Measurements from ENCODE around the gene SAMHD1. TPM values are rescaled to one million over a fixed set of nuclear protein-coding genes. Genes with fewer than 3 reads are reported as not detected.
A peak's percentile ranks its signal among the peaks of the same experiment; 100 is the strongest.

SAMHD1 gene
- total and polyA plus RNA-seq, 2 experiments from 2014 or later = 7.4 to 9.0 TPM

DNA sequence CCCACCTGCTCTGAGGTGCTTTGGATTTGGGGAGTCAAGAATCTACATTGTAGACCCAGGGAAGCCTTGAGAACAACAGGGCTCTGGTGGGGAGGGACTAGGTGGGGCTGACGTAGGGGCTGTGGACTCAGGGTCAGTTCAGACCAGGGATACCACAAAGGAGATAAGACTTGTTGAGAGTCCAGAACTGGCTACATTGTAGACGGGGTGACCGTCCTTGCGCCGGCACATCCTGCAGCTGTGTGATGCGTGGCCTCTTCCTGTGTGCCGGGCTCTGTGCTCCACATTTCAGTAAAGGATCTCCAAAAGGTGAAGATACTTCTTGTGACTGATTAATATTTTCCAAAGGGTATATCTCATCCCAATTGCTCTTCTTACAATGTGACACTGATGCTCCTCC lies 85.3 kb downstream of the SAMHD1 start:
- peaks cover 14% of the 10 kb centered on the region for H3K79me2 ChIP-seq (ENCODE audit: insufficient read depth)
- H3K9me3 ChIP-seq (ENCODE audit: low read depth) = no peaks in the 10 kb centered on the region
- H4K20me1 ChIP-seq (ENCODE audit: insufficient read depth) = no peaks in the 10 kb centered on the region
- no peak overlapping the region for H3K9ac ChIP-seq
- no peak overlapping the region for H3K4me2 ChIP-seq (ENCODE audit: unreplicated experiment)
- no peak overlapping the region for H2AFZ ChIP-seq
- no peak overlapping the region for H3K4me3 ChIP-seq
- peaks cover 10% of the 10 kb centered on the region for H3K4me1 ChIP-seq (ENCODE audit: insufficient read depth)
- TF ChIP-seq EZH2 (IDR thresholded peaks at IDR 0.05; ENCODE audit: insufficient read depth, poor library complexity, severe bottlenecking) (no peak), EZH2phosphoT487 (IDR thresholded peaks at IDR 0.05; ENCODE audit: insufficient read depth, low read depth) (no peak)
- no peaks in the 10 kb centered on the region for H3K27me3 ChIP-seq (replicated peaks; ENCODE audit: insufficient read depth)
- no peaks in the 10 kb centered on the region for H3K9me2 ChIP-seq (ENCODE audit: insufficient read depth)
- no peaks in the 10 kb centered on the region for H3K36me3 ChIP-seq (ENCODE audit: low read depth)
- in situ Hi-C loops (cut with MboI) = no loop called here
- 95 to 99% methylated on average over 7 of the region's 7 CpGs for WGBS, 2 experiments (ENCODE audit: low coverage in 1 of 2, low lambda C conversion rate in 2 of 2, missing lambda C conversion rate in 2 of 2)
- H3F3A ChIP-seq (ENCODE audit: insufficient read depth) = peaks cover 19% of the 10 kb centered on the region
- peak overlapping the region; percentile 11 for H3K27ac ChIP-seq
- no peak for DNase-seq

DNA sequence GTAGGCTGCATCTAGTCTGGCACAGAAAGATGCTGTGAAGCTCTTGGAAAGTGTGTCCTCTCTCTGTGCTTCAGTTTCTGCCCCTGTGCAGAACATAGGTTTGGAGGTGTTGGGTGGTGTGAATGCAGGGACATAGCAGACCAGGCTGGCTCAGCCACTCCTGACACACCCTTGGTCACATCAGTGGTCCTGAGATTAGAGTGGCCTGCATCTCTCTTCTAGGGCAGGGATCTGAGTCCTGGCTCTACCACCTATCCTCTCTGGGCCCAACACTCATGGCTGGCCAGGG lies 85.7 kb downstream of the SAMHD1 start:
- H3K9me2 ChIP-seq (ENCODE audit: insufficient read depth) = no peaks in the 10 kb centered on the region
- H3K27ac ChIP-seq = no peak overlapping the region
- no peaks in the 10 kb centered on the region for H3K9me3 ChIP-seq (ENCODE audit: low read depth)
- H3K79me2 ChIP-seq (ENCODE audit: insufficient read depth) = peaks cover 17% of the 10 kb centered on the region
- peaks cover 19% of the 10 kb centered on the region for H3F3A ChIP-seq (ENCODE audit: insufficient read depth)
- no peak overlapping the region for H2AFZ ChIP-seq
- DNase-seq = no peak
- TF ChIP-seq EZH2phosphoT487 (IDR thresholded peaks at IDR 0.05; ENCODE audit: insufficient read depth, low read depth) (no peak), EZH2 (IDR thresholded peaks at IDR 0.05; ENCODE audit: insufficient read depth, poor library complexity, severe bottlenecking) (no peak)
- H3K4me2 ChIP-seq (ENCODE audit: unreplicated experiment) = no peak overlapping the region
- no peaks in the 10 kb centered on the region for H4K20me1 ChIP-seq (ENCODE audit: insufficient read depth)
- in situ Hi-C loops (cut with MboI) = no loop called here
- no peak overlapping the region for H3K4me3 ChIP-seq
- H3K27me3 ChIP-seq (replicated peaks; ENCODE audit: insufficient read depth) = no peaks in the 10 kb centered on the region
- H3K36me3 ChIP-seq (ENCODE audit: low read depth) = no peaks in the 10 kb centered on the region
- no peak overlapping the region for H3K9ac ChIP-seq
- H3K4me1 ChIP-seq (ENCODE audit: insufficient read depth) = peaks cover 12% of the 10 kb centered on the region

DNA sequence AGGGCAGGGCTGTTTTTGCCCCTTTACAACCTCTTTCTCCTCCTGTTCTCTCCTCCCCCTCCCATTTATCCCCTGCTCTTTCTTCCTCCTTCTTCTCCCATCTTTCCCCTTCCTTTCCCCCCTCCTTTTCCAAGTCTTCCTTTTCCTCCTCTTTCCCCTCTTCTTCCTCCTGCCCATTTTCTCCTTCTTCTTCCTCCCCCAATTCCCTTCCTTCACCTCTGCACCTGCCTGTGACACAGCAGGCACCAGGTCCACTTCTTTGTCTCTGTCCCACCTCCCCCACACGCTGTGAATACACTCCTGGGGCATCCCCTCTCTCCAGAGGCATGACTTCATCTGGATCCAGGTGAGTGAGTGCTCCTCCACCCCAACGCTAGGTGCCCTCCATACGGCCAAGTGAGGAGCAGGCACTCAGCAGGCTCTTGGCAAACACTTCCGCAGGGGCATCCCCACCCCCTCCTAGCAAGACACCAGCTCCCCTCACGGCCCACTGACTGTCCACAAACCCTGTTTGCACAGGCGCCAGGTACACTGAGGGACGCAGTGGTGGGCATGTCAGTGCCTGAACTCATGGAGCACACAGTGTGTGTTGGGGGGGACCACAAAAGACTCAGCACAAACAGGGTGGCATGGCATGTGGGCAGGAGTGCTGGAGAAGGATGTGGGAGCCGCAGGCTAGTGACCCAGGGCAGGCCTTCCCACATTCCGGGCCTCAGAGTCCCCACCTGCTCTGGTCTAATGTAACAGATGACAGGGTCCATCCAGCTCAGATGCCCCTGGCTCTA lies 86.2 kb downstream of the SAMHD1 start:
- 93 to 99% methylated on average over 9 of the region's 9 CpGs for WGBS, 2 experiments (ENCODE audit: low coverage in 1 of 2, low lambda C conversion rate in 2 of 2, missing lambda C conversion rate in 2 of 2)
- no peak for TF ChIP-seq EZH2phosphoT487 (IDR thresholded peaks at IDR 0.05; ENCODE audit: insufficient read depth, low read depth)
- no peak for TF ChIP-seq EZH2 (IDR thresholded peaks at IDR 0.05; ENCODE audit: insufficient read depth, poor library complexity, severe bottlenecking)
- Histone ChIP-seq H3K27me3 (replicated peaks; ENCODE audit: insufficient read depth) (no peaks in the 10 kb centered on the region), H2AFZ (no peak overlapping the region), H3K9me2 (ENCODE audit: insufficient read depth) (no peaks in the 10 kb centered on the region), H4K20me1 (ENCODE audit: insufficient read depth) (no peaks in the 10 kb centered on the region), H3K4me1 (ENCODE audit: insufficient read depth) (peaks cover 12% of the 10 kb centered on the region), H3K36me3 (ENCODE audit: low read depth) (no peaks in the 10 kb centered on the region), H3K4me2 (ENCODE audit: unreplicated experiment) (no peak overlapping the region), H3K9ac (no peak overlapping the region), H3K27ac (no peak overlapping the region), H3F3A (ENCODE audit: insufficient read depth) (peaks cover 19% of the 10 kb centered on the region), H3K79me2 (ENCODE audit: insufficient read depth) (peaks cover 23% of the 10 kb centered on the region), H3K9me3 (ENCODE audit: low read depth) (no peaks in the 10 kb centered on the region), H3K4me3 (no peak overlapping the region)
- DNase-seq = no peak
- in situ Hi-C loops (cut with MboI) = no loop called here

DNA sequence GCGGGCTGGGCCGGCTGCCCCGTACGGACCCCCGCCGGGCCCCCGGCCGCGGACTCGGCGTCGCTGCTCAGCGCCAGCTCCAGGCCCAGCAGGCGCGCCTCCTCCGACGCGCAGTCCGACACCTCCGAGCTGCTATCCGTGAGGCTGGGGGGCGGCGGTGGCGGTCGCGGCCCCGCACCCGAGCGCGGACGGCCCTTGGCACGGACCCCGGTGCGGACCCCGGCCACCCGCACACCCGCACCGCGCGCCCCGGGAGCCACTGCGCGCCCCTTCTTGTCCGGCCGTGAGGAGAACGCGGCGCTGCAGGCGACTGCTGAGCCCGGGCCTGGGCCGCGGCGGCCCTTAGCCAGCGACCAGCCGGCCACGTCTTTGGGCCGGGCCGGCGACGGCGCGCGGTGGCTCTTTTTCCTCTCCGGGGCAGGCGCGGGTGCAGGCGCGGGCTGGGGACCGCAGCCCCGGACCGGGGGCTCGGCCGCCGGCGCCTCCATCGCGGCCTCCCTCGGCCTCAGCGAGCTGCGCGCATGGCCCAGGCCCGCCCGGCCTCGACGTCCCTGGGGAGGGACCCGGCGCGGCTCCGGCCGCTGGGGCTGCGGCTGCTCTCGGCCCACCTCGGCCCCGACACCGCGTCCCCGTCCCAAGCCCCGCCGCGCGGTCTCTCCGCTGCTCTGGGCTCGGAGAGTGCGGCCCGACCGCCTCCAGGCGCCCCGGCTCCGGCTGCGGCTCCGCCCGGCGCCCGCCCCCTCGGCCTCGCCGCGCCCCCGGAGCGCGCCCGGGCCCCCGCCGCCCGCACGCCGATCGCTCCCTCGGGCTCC lies 88.4 kb downstream of the SAMHD1 start:
- Histone ChIP-seq H3K4me1 (ENCODE audit: insufficient read depth) (peaks cover 17% of the 10 kb centered on the region), H4K20me1 (ENCODE audit: insufficient read depth) (no peaks in the 10 kb centered on the region), H3K9ac (peak overlapping the region; percentile 86), H2AFZ (no peak overlapping the region), H3K4me2 (ENCODE audit: unreplicated experiment) (peak overlapping the region; percentile 61), H3K27ac (peak overlapping the region; percentile 74), H3K9me2 (ENCODE audit: insufficient read depth) (no peaks in the 10 kb centered on the region), H3F3A (ENCODE audit: insufficient read depth) (peaks cover 26% of the 10 kb centered on the region), H3K27me3 (replicated peaks; ENCODE audit: insufficient read depth) (no peaks in the 10 kb centered on the region), H3K79me2 (ENCODE audit: insufficient read depth) (peaks cover 45% of the 10 kb centered on the region), H3K36me3 (ENCODE audit: low read depth) (no peaks in the 10 kb centered on the region), H3K9me3 (ENCODE audit: low read depth) (no peaks in the 10 kb centered on the region), H3K4me3 (peak overlapping the region; percentile 79)
- 1 to 4% methylated on average over 36 to 49 of the region's 129 CpGs for WGBS, 2 experiments (ENCODE audit: low coverage in 1 of 2, low lambda C conversion rate in 2 of 2, missing lambda C conversion rate in 2 of 2)
- DNase-seq = peak; percentile 62
- TF ChIP-seq EZH2 (IDR thresholded peaks at IDR 0.05; ENCODE audit: insufficient read depth, poor library complexity, severe bottlenecking) = no peak
- TF ChIP-seq EZH2phosphoT487 (IDR thresholded peaks at IDR 0.05; ENCODE audit: insufficient read depth, low read depth) = no peak
- in situ Hi-C loops (cut with MboI) = no loop called here

Data from GM23248 (cell line).